GM12878 (cell line): Measurements from ENCODE around the gene WDR93.

Source experiments
- BCL11A ChIP-seq: IDR thresholded peaks from 2 replicates; pipeline ENCODE4 v1.6.1; 2011; ENCODE audit warnings: low read depth, low read length
- BRCA1 ChIP-seq: IDR thresholded peaks from 2 replicates; pipeline ENCODE4 v1.6.1; 2011; ENCODE audit warnings: low read depth, low read length, improper control_type of control experiment
- MXI1 ChIP-seq: fragments of 150-350 bp; IDR thresholded peaks from 2 replicates; pipeline ENCODE4 v1.6.1; 2011; ENCODE audit warnings: low read depth, mild to moderate bottlenecking, inconsistent platforms, low read length, improper control_type of control experiment
- NFIC ChIP-seq: IDR thresholded peaks from 2 replicates; pipeline ENCODE4 v1.6.1; 2012; ENCODE audit warnings: low read depth, mild to moderate bottlenecking, inconsistent platforms, low read length, moderate library complexity
- PAX8 ChIP-seq: fragments of 450-650 bp; IDR thresholded peaks from 2 replicates; pipeline ENCODE4 v1.6.1; 2017; ENCODE audit warnings: mild to moderate bottlenecking, moderate library complexity
- POLR2AphosphoS5 ChIP-seq: IDR thresholded peaks from 2 replicates; pipeline ENCODE4 v1.6.1; 2011; ENCODE audit warnings: mild to moderate bottlenecking, low read length, inconsistent platforms
- SMC3 ChIP-seq: IDR thresholded peaks from 2 replicates; pipeline ENCODE4 v1.6.1; 2011; ENCODE audit warnings: low read length, improper control_type of control experiment, borderline replicate concordance
- TF ChIP-seq, protein P1 (sequence below): IDR thresholded peaks from 2 replicates; pipeline ENCODE4 v1.6.1; 2012; ENCODE audit warnings: mild to moderate bottlenecking, low read depth, low read length
- TF ChIP-seq, protein P2 (sequence below), 3 experiments: IDR thresholded peaks in 2 of 3; conservative IDR thresholded peaks in 1 of 3; 2 replicates each; pipeline ENCODE4 v1.5.1; 2011; ENCODE audit warnings: low read depth in 3 of 3, low read length in 3 of 3, mild to moderate bottlenecking in 3 of 3, control low read depth in 2 of 3, moderate library complexity in 2 of 3, inconsistent platforms in 1 of 3, mixed read lengths in 1 of 3; ENCODE audit not compliant: control insufficient read depth in 2 of 3, insufficient read depth in 1 of 3; ENCODE audit errors: extremely low read depth in 1 of 3
- TF ChIP-seq, protein P3 (sequence below): fragments of 450-650 bp; IDR thresholded peaks from 2 replicates; pipeline ENCODE4 v1.6.1; 2017; ENCODE audit warnings: mild to moderate bottlenecking, moderate library complexity

DNA sequence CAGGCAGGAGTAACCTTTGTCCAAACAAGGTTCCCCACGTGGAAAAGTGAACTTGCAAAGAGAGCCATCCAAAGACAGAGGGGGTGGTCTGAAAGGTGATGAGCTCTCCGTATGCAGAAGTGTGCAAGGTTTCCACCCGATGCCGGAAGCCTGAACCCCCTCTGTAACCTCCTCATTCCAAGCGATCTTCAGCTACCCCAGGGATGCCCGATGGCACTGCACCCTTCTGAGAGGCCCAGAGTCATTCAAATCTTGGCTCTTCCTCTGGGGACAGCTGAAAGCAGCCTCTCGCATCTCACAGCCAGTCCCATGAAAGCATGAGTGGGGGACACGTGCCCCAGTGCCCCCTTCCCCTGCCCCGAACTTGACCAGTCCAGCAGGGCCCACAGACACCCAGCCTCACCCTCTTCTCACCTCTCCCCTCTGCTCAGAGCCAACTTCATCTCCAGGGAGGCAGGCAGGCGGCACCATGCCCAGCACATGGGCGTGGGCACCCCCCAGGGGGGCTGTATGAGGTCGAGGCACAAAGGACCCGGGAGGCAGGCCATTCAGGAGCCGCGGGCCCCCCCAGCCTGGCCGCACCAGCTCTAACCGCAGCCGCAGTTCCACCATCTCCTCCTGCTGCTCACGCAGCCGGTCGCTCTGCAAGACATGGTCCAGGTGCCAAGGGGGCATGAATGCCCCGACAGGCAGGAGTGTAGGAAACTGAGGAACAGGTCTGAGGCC is 44.0 kb upstream of the WDR93 start:
- TF ChIP-seq NFIC (no peak), BCL11A (no peak), MXI1 (no peak), PAX8 (no peak), SMC3 (no peak), POLR2AphosphoS5 (no peak), BRCA1 (no peak)
- TF ChIP-seq, protein P1, sequence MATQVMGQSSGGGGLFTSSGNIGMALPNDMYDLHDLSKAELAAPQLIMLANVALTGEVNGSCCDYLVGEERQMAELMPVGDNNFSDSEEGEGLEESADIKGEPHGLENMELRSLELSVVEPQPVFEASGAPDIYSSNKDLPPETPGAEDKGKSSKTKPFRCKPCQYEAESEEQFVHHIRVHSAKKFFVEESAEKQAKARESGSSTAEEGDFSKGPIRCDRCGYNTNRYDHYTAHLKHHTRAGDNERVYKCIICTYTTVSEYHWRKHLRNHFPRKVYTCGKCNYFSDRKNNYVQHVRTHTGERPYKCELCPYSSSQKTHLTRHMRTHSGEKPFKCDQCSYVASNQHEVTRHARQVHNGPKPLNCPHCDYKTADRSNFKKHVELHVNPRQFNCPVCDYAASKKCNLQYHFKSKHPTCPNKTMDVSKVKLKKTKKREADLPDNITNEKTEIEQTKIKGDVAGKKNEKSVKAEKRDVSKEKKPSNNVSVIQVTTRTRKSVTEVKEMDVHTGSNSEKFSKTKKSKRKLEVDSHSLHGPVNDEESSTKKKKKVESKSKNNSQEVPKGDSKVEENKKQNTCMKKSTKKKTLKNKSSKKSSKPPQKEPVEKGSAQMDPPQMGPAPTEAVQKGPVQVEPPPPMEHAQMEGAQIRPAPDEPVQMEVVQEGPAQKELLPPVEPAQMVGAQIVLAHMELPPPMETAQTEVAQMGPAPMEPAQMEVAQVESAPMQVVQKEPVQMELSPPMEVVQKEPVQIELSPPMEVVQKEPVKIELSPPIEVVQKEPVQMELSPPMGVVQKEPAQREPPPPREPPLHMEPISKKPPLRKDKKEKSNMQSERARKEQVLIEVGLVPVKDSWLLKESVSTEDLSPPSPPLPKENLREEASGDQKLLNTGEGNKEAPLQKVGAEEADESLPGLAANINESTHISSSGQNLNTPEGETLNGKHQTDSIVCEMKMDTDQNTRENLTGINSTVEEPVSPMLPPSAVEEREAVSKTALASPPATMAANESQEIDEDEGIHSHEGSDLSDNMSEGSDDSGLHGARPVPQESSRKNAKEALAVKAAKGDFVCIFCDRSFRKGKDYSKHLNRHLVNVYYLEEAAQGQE: no peak
- TF ChIP-seq, protein P2, sequence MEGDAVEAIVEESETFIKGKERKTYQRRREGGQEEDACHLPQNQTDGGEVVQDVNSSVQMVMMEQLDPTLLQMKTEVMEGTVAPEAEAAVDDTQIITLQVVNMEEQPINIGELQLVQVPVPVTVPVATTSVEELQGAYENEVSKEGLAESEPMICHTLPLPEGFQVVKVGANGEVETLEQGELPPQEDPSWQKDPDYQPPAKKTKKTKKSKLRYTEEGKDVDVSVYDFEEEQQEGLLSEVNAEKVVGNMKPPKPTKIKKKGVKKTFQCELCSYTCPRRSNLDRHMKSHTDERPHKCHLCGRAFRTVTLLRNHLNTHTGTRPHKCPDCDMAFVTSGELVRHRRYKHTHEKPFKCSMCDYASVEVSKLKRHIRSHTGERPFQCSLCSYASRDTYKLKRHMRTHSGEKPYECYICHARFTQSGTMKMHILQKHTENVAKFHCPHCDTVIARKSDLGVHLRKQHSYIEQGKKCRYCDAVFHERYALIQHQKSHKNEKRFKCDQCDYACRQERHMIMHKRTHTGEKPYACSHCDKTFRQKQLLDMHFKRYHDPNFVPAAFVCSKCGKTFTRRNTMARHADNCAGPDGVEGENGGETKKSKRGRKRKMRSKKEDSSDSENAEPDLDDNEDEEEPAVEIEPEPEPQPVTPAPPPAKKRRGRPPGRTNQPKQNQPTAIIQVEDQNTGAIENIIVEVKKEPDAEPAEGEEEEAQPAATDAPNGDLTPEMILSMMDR (IDR thresholded peaks at IDR 0.05 in 2 of 3, conservative IDR thresholded peaks at IDR 0.05 in 1 of 3; ENCODE audit: control insufficient read depth in 2 of 3, extremely low read depth in 1 of 3, insufficient read depth in 1 of 3, low read depth in 3 of 3, low read length in 3 of 3): no peak
- TF ChIP-seq, protein P3, sequence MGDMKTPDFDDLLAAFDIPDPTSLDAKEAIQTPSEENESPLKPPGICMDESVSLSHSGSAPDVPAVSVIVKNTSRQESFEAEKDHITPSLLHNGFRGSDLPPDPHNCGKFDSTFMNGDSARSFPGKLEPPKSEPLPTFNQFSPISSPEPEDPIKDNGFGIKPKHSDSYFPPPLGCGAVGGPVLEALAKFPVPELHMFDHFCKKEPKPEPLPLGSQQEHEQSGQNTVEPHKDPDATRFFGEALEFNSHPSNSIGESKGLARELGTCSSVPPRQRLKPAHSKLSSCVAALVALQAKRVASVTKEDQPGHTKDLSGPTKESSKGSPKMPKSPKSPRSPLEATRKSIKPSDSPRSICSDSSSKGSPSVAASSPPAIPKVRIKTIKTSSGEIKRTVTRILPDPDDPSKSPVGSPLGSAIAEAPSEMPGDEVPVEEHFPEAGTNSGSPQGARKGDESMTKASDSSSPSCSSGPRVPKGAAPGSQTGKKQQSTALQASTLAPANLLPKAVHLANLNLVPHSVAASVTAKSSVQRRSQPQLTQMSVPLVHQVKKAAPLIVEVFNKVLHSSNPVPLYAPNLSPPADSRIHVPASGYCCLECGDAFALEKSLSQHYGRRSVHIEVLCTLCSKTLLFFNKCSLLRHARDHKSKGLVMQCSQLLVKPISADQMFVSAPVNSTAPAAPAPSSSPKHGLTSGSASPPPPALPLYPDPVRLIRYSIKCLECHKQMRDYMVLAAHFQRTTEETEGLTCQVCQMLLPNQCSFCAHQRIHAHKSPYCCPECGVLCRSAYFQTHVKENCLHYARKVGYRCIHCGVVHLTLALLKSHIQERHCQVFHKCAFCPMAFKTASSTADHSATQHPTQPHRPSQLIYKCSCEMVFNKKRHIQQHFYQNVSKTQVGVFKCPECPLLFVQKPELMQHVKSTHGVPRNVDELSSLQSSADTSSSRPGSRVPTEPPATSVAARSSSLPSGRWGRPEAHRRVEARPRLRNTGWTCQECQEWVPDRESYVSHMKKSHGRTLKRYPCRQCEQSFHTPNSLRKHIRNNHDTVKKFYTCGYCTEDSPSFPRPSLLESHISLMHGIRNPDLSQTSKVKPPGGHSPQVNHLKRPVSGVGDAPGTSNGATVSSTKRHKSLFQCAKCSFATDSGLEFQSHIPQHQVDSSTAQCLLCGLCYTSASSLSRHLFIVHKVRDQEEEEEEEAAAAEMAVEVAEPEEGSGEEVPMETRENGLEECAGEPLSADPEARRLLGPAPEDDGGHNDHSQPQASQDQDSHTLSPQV: no peak
